Suprapubic skin (tissue), 3 donors: ENCODE results near the gene TNNT2.
A peak's percentile ranks its signal among the peaks of the same experiment; 100 is the strongest.

ENCODE experiments used
- POLR2A ChIP-seq, 2 donors: fragments of 450-650 bp; IDR thresholded peaks; one replicate each; pipeline ENCODE4 v1.6.1; 2017; ENCODE audit warnings: antibody characterized with exemption in 2 of 2, mild to moderate bottlenecking in 2 of 2, moderate library complexity in 2 of 2
- TF ChIP-seq, protein P1 (sequence below), 2 donors: fragments of 200-600 bp in 1 of 2; fragments of 450-650 bp in 1 of 2; sonication (generic) in 1 of 2; IDR thresholded peaks; one replicate each; pipeline ENCODE4 v1.5.1; 2016 to 2019; ENCODE audit warnings: antibody characterized with exemption in 2 of 2, mild to moderate bottlenecking in 1 of 2, moderate library complexity in 1 of 2

GRCh38 chr1:201376464-201377374, 761 bp downstream of the TNNT2 start:
- TF ChIP-seq, protein P1, sequence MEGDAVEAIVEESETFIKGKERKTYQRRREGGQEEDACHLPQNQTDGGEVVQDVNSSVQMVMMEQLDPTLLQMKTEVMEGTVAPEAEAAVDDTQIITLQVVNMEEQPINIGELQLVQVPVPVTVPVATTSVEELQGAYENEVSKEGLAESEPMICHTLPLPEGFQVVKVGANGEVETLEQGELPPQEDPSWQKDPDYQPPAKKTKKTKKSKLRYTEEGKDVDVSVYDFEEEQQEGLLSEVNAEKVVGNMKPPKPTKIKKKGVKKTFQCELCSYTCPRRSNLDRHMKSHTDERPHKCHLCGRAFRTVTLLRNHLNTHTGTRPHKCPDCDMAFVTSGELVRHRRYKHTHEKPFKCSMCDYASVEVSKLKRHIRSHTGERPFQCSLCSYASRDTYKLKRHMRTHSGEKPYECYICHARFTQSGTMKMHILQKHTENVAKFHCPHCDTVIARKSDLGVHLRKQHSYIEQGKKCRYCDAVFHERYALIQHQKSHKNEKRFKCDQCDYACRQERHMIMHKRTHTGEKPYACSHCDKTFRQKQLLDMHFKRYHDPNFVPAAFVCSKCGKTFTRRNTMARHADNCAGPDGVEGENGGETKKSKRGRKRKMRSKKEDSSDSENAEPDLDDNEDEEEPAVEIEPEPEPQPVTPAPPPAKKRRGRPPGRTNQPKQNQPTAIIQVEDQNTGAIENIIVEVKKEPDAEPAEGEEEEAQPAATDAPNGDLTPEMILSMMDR (IDR thresholded peaks at IDR 0.05), result peak in 1 of 2 donors; percentile 50
- no peak for TF ChIP-seq POLR2A (IDR thresholded peaks at IDR 0.05)
